HCT116 (cell line): ENCODE results near the gene VMAC. TPM values are rescaled to one million over a fixed set of nuclear protein-coding genes. Genes with fewer than 3 reads are reported as not detected.

Source experiments
- ATAC-seq: fragments of 200-7000 bp; cut with Tn5 transposase; 2 replicates; pipeline ENCODE4 v1.9.1; 2020; ENCODE audit warnings: mild to moderate bottlenecking, moderate library complexity
- BruUV-seq: library from RNA; stranded (reverse); fragments of 400-500 nt; replicated peaks from 2 replicates; lab custom pipeline; 2021; lab: Mats Ljungman, UMichigan
- CTCF ChIA-PET: fragments of 300-600 bp; sonication (Branson Sonifier 250); formaldehyde crosslinking; loops from one replicate; lab custom pipeline; 2021; ENCODE audit warnings: antibody characterized with exemption; lab: Charles Lee
- POLR2A ChIA-PET: fragments of 300-600, 350-600 bp; sonication (Branson Sonifier 250); formaldehyde crosslinking; loops from one replicate; lab custom pipeline; 2021; ENCODE audit warnings: antibody characterized with exemption; lab: Charles Lee
- RAD21 ChIA-PET, 2 experiments: fragments of 300-600 bp; sonication (Branson Sonifier 250); formaldehyde crosslinking; loops; one replicate each; lab custom pipeline; 2023; ENCODE audit warnings: low total read pairs in 2 of 2; ENCODE audit not compliant: uncharacterized antibody in 2 of 2, unreplicated experiment in 2 of 2, low non-redundant PET in 1 of 2; lab: Charles Lee
- DNase-seq: peaks from one replicate; pipeline ENCODE4 v3.0.0-alpha.2; 2010; ENCODE audit warnings: low read depth, low spot score
- H2AFZ ChIP-seq: fragments of 200-600 bp; shearing (Covaris generic), sonication (generic); 2 replicates; pipeline ENCODE4 v1.6.1; 2017; ENCODE audit warnings: low read depth, mixed run types, mixed read lengths, antibody characterized with exemption, low read length; ENCODE audit not compliant: poor library complexity, severe bottlenecking
- H3K27ac ChIP-seq: 2 replicates; pipeline ENCODE4 v1.5.1; 2012; ENCODE audit warnings: low read depth, low read length
- H3K27me3 ChIP-seq: fragments of 200-600 bp; sonication (generic); 2 replicates; pipeline ENCODE4 v1.6.1; 2016; ENCODE audit warnings: mixed run types, low read length, mixed read lengths; ENCODE audit not compliant: insufficient read depth
- H3K36me3 ChIP-seq, 2 experiments: fragments of 200-500 bp in 1 of 2; fragments of 200-600 bp in 1 of 2; sonication (Bioruptor generic) in 1 of 2; sonication (generic) in 1 of 2; 2 replicates each; pipeline versions ENCODE4 v1.5.1 to v1.6.1; 2014 to 2016; ENCODE audit warnings: low read length in 2 of 2, inconsistent platforms in 1 of 2, mixed read lengths in 1 of 2, mixed run types in 1 of 2; ENCODE audit not compliant: insufficient read depth in 2 of 2, control insufficient read depth in 1 of 2
- H3K4me1 ChIP-seq, 2 experiments: fragments of 200-600 bp in 1 of 2; sonication (generic) in 1 of 2; 2 replicates each; pipeline versions ENCODE4 v1.5.1 to v1.6.1; 2012 to 2017; ENCODE audit warnings: low read length in 2 of 2, inconsistent platforms in 1 of 2, mild to moderate bottlenecking in 1 of 2, mixed read lengths in 1 of 2, mixed run types in 1 of 2, moderate library complexity in 1 of 2; ENCODE audit not compliant: insufficient read depth in 2 of 2, control insufficient read depth in 1 of 2
- H3K4me2 ChIP-seq: fragments of 200-600 bp; sonication (generic); 2 replicates; pipeline ENCODE4 v1.6.1; 2017; ENCODE audit warnings: mixed run types, low read length, mixed read lengths
- H3K4me3 ChIP-seq, 2 experiments: fragments of 200-600 bp in 1 of 2; sonication (generic) in 1 of 2; replicated peaks in 1 of 2; 2 replicates each; pipeline ENCODE4 v1.5.1; 2011 to 2016; ENCODE audit warnings: low read length in 2 of 2, control low read depth in 1 of 2, low read depth in 1 of 2, mild to moderate bottlenecking in 1 of 2, mixed read lengths in 1 of 2, mixed run types in 1 of 2
- H3K79me2 ChIP-seq: fragments of 200-600 bp; sonication (generic); 2 replicates; pipeline ENCODE4 v1.6.1; 2017; ENCODE audit warnings: mild to moderate bottlenecking, mixed run types, low read length, moderate library complexity, mixed read lengths; ENCODE audit not compliant: insufficient read depth
- H3K9ac ChIP-seq: fragments of 200-600 bp; sonication (generic); 2 replicates; pipeline ENCODE4 v1.6.1; 2016; ENCODE audit warnings: low read length, mixed read lengths
- H3K9me2 ChIP-seq: fragments of 200-600 bp; sonication (generic), shearing (Covaris generic); 2 replicates; pipeline ENCODE4 v1.6.1; 2017; ENCODE audit warnings: mixed run types, mild to moderate bottlenecking, moderate library complexity; ENCODE audit not compliant: insufficient read depth
- H3K9me3 ChIP-seq, 2 experiments: fragments of 200-500 bp in 1 of 2; fragments of 200-600 bp in 1 of 2; sonication (Bioruptor generic) in 1 of 2; sonication (generic) in 1 of 2; 2 replicates each; pipeline ENCODE4 v1.6.1; 2014 to 2017; ENCODE audit warnings: low read length in 2 of 2, mixed read lengths in 2 of 2, inconsistent platforms in 1 of 2, low read depth in 1 of 2, mild to moderate bottlenecking in 1 of 2, mixed run types in 1 of 2, moderate library complexity in 1 of 2; ENCODE audit not compliant: control insufficient read depth in 1 of 2, insufficient read depth in 1 of 2
- H4K20me1 ChIP-seq: fragments of 200-600 bp; sonication (generic), shearing (Covaris generic); 2 replicates; pipeline ENCODE4 v1.6.1; 2017; ENCODE audit warnings: mixed run types, mild to moderate bottlenecking, moderate library complexity; ENCODE audit not compliant: insufficient read depth
- CBX3 ChIP-seq: IDR thresholded peaks from 2 replicates; pipeline ENCODE4 v1.6.1; 2012; ENCODE audit warnings: low read depth
- CEBPB ChIP-seq: IDR thresholded peaks from 2 replicates; pipeline ENCODE4 v1.6.1; 2012; ENCODE audit warnings: low read depth
- EZH2phosphoT487 ChIP-seq: fragments of 200-600 bp; IDR thresholded peaks from 2 replicates; pipeline ENCODE4 v1.6.1; 2018; ENCODE audit warnings: antibody characterized with exemption, borderline replicate concordance
- FOSL1 ChIP-seq: IDR thresholded peaks from 2 replicates; pipeline ENCODE4 v1.6.1; 2012; ENCODE audit warnings: low read depth
- JUND ChIP-seq: IDR thresholded peaks from 2 replicates; pipeline ENCODE4 v1.6.1; 2012
- POLR2AphosphoS5 ChIP-seq: IDR thresholded peaks from 2 replicates; pipeline ENCODE4 v1.6.1; 2011; ENCODE audit warnings: mild to moderate bottlenecking, low read depth, low read length, moderate library complexity
- RAD21 ChIP-seq: IDR thresholded peaks from 2 replicates; pipeline ENCODE4 v1.6.1; 2012; ENCODE audit warnings: low read depth, mild to moderate bottlenecking
- REST ChIP-seq: IDR thresholded peaks from 2 replicates; pipeline ENCODE4 v1.6.1; 2012; ENCODE audit warnings: low read depth
- SRF ChIP-seq: IDR thresholded peaks from 2 replicates; pipeline ENCODE4 v1.6.1; 2012; ENCODE audit warnings: low read depth
- TCF7L2 ChIP-seq: IDR thresholded peaks from 2 replicates; pipeline ENCODE4 v1.7.0; 2011; ENCODE audit warnings: borderline replicate concordance, inconsistent platforms; ENCODE audit not compliant: insufficient read depth, insufficient read length; ENCODE audit errors: extremely low read depth
- YY1 ChIP-seq: IDR thresholded peaks from 2 replicates; pipeline ENCODE4 v1.6.1; 2011; ENCODE audit warnings: low read length, low read depth, moderate library complexity, mild to moderate bottlenecking; ENCODE audit not compliant: insufficient replicate concordance; ENCODE audit errors: extremely low read depth
- ZFX ChIP-seq: fragments of 450-650 bp; IDR thresholded peaks from 2 replicates; pipeline ENCODE4 v1.6.1; 2017
- intact Hi-C: fragments of 100-400 bp; cut with micrococcal nuclease; formaldehyde crosslinking; loops from 2 replicates; pipeline ENCODE4 v1.10.0; 2022
- total RNA-seq: library from RNA; stranded (reverse); gene quantifications from one replicate; pipeline ENCODE4 v1.2.1, GENCODE V29; 2021; ENCODE audit not compliant: unreplicated experiment
- TF ChIP-seq, protein P1 (sequence below): IDR thresholded peaks from 2 replicates; pipeline ENCODE4 v1.6.1; 2012
- TF ChIP-seq, protein P2 (sequence below): IDR thresholded peaks from 2 replicates; pipeline ENCODE4 v1.6.1; 2011; ENCODE audit warnings: mild to moderate bottlenecking, low read length, moderate library complexity; ENCODE audit not compliant: insufficient replicate concordance; ENCODE audit errors: extremely low read depth

VMAC gene
- total RNA-seq, 1 experiment from 2014 or later, result 2.1 TPM

DNA sequence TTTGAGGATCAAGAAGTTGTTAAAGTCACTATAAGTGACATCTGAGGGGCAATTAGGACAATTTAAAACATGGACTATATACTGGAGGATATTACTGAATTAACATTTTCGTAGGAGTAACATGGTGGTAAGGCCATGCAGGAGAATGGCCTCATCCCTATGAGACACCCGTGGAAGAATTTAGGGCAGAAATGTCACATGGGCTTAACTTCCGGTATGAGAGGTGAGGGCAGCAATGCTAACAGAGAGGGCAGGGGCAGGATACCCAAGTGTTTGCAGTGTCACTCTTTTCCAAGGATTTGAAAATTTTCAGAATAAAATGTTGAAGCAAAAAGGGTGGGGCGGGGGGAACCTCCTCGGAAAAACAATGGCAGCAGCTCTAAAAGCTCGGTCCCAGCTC, 49.6 kb downstream of the VMAC start:
- Histone ChIP-seq H3K9me2 (no peaks in the 10 kb centered on the region), H4K20me1 (peaks cover 15% of the 10 kb centered on the region; the same call in 1 of the 2 replicates), H3K4me2 (no peak overlapping the region), H3K4me1 (0 out of 4 replicates have a peak, but pooled peaks cover 0 to 2% of the 10 kb centered on the region in 2 experiments), H3K79me2 (peaks cover 98% of the 10 kb centered on the region), H3K4me3 (no peak overlapping the region), H3K9me3 (no peaks in the 10 kb centered on the region), H3K27me3 (no peaks in the 10 kb centered on the region), H3K36me3 (peaks cover 0 to 14% of the 10 kb centered on the region in 2 experiments; a peak in 1 of 4 replicates), H3K9ac (no peak overlapping the region), H2AFZ (no peak overlapping the region), H3K27ac (no peak overlapping the region)
- no peak for TF ChIP-seq CBX3
- TF ChIP-seq CEBPB, result no peak
- TF ChIP-seq SRF, result no peak
- TF ChIP-seq, protein P1, sequence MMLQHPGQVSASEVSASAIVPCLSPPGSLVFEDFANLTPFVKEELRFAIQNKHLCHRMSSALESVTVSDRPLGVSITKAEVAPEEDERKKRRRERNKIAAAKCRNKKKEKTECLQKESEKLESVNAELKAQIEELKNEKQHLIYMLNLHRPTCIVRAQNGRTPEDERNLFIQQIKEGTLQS, result no peak
- TF ChIP-seq TCF7L2, result no peak
- no peak for TF ChIP-seq YY1
- no peak for TF ChIP-seq JUND
- ATAC-seq, result no peak
- CTCF ChIA-PET, result no interaction called here
- intact Hi-C loops, result no loop called here
- BruUV-seq, result no TSS peak
- no peak for DNase-seq
- POLR2A ChIA-PET, result no interaction called here
- RAD21 ChIA-PET, result no interaction called here

DNA sequence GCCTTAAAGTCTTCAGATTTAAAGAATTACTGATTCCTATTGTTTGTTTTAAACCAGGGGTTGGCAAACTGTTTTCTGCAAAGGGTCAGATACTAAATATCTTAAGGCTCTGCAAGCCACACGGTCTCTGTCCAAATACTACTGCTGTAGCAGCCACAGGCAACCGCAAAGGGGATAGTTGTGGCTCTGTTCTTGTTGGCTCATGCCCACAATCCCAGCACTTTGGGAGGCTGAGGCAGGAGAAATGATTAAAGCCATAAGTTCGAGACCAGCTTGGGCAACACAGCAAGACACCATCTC, 50.9 kb downstream of the VMAC start:
- H3K27me3 ChIP-seq, result no peaks in the 10 kb centered on the region
- H3K4me3 ChIP-seq, result no peak overlapping the region
- H3K27ac ChIP-seq, result no peak overlapping the region
- 0 out of 4 replicates have a peak, but pooled peaks cover 0 to 2% of the 10 kb centered on the region in 2 experiments for H3K4me1 ChIP-seq
- ChIA-PET RAD21 (no interaction called here), CTCF (interaction anchor here (1.0 kb wide), 1 partner anchor 13 kb away, joined by 7 read pairs; no protein-coding TSS in a partner anchor), POLR2A (no interaction called here)
- H3K4me2 ChIP-seq, result no peak overlapping the region
- peaks cover 99% of the 10 kb centered on the region for H3K79me2 ChIP-seq
- H3K36me3 ChIP-seq, result peaks cover 0 to 8% of the 10 kb centered on the region in 2 experiments; a peak in 1 of 4 replicates
- intact Hi-C loops, result no loop called here
- no peak for TF ChIP-seq POLR2AphosphoS5
- no peak for TF ChIP-seq RAD21
- no peak for TF ChIP-seq REST
- TF ChIP-seq, protein P2, sequence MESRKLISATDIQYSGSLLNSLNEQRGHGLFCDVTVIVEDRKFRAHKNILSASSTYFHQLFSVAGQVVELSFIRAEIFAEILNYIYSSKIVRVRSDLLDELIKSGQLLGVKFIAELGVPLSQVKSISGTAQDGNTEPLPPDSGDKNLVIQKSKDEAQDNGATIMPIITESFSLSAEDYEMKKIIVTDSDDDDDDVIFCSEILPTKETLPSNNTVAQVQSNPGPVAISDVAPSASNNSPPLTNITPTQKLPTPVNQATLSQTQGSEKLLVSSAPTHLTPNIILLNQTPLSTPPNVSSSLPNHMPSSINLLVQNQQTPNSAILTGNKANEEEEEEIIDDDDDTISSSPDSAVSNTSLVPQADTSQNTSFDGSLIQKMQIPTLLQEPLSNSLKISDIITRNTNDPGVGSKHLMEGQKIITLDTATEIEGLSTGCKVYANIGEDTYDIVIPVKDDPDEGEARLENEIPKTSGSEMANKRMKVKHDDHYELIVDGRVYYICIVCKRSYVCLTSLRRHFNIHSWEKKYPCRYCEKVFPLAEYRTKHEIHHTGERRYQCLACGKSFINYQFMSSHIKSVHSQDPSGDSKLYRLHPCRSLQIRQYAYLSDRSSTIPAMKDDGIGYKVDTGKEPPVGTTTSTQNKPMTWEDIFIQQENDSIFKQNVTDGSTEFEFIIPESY, result no peak
- TF ChIP-seq EZH2phosphoT487, result no peak
- TF ChIP-seq FOSL1, result no peak
- TF ChIP-seq ZFX, result no peak
- H3K9me3 ChIP-seq, result no peaks in the 10 kb centered on the region
- ATAC-seq, result no peak
- BruUV-seq, result no TSS peak
- H3K9me2 ChIP-seq, result no peaks in the 10 kb centered on the region
- peaks cover 21% of the 10 kb centered on the region; the same call in 1 of the 2 replicates for H4K20me1 ChIP-seq
- no peak overlapping the region for H3K9ac ChIP-seq
- DNase-seq, result no peak
- no peak overlapping the region for H2AFZ ChIP-seq
